HG03342 (cell line): ENCODE data around the gene CPE.

Source experiments
- ATAC-seq: cut with Tn5 transposase; IDR thresholded peaks from one replicate; pipeline ENCODE4 v1.9.1; 2021; ENCODE audit warnings: mild to moderate bottlenecking, moderate library complexity; ENCODE audit not compliant: unreplicated experiment

CPE gene

DNA sequence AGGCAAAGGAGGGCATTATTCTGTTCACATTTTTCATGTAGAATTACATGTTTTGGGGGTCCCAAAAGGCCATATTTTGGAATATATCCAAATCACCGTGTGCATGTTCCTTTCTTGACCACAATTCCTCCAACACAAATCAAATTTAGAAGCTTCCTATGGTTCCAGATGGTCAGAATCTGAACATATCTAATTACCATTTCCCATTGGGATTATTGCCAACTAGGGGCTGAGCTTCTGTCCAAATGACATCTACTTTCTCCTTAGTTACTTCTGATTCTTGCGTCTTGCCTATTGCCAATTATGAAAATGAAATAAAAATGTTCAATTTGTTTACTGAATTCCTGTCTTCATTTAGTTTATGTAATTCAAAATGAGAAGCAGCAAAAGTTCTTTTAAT lies 163.7 kb downstream of the CPE start:
- no peak for ATAC-seq
